GM12878 (cell line): ENCODE data around the gene PMP22. TPM values are rescaled to one million over a fixed set of nuclear protein-coding genes. Genes with fewer than 3 reads are reported as not detected.

Experiments
- ATAC-seq: fragments of 200-7000 bp; cut with Tn5 transposase; 3 replicates; pipeline ENCODE4 v1.9.1; 2020; ENCODE audit warnings: mild to moderate bottlenecking, moderate library complexity
- BruUV-seq: library from RNA; stranded (reverse); fragments of 400-500 nt; replicated peaks from 2 replicates; lab custom pipeline; 2021; lab: Mats Ljungman, UMichigan
- CTCF ChIA-PET: fragments of 300-600 bp; sonication (Branson Sonifier 250); formaldehyde crosslinking; extraction: SDS; loops from one replicate; lab custom pipeline; 2021; ENCODE audit warnings: inconsistent platforms; lab: Yijun Ruan, JAX
- POLR2A ChIA-PET: fragments of 350-600 bp; formaldehyde crosslinking; extraction: SDS; loops from one replicate; lab custom pipeline; 2021; ENCODE audit warnings: inconsistent platforms; lab: Charles Lee
- RAD21 ChIA-PET: fragments of 300-600 bp; sonication (Branson Sonifier 250); formaldehyde crosslinking; loops from one replicate; lab custom pipeline; 2023; ENCODE audit warnings: antibody characterized with exemption; ENCODE audit not compliant: unreplicated experiment; lab: Charles Lee
- SMC1A ChIA-PET: fragments of 300-600 bp; sonication (Branson Sonifier 250); formaldehyde crosslinking; loops from one replicate; lab custom pipeline; 2023; ENCODE audit not compliant: unreplicated experiment, uncharacterized antibody; lab: Charles Lee
- DNase-seq: peaks from one replicate; pipeline ENCODE4 v3.0.0-alpha.2; 2011; ENCODE audit warnings: low read depth, low spot score
- FAIRE-seq: peaks from 3 replicates; lab custom pipeline; 2011; peaks lifted over from hg19 to GRCh38; lab: Jason Lieb, UNC
- H2AFZ ChIP-seq: 2 replicates; pipeline ENCODE4 v1.6.0; 2011; ENCODE audit warnings: low read depth, low read length, control low read depth; ENCODE audit not compliant: control insufficient read depth
- H3K27ac ChIP-seq: 2 replicates; pipeline ENCODE4 v1.5.1; 2011; ENCODE audit warnings: control low read depth; ENCODE audit not compliant: control insufficient read depth, insufficient read depth
- H3K27me3 ChIP-seq, 2 experiments: replicated peaks in 1 of 2; 2 replicates each; pipeline versions ENCODE4 v1.6.0 to v1.6.1; 2011; ENCODE audit warnings: low read length in 1 of 2; ENCODE audit not compliant: control insufficient read depth in 2 of 2, insufficient read depth in 2 of 2
- H3K36me3 ChIP-seq, 2 experiments: 2 replicates each; pipeline ENCODE4 v1.5.1; 2011; ENCODE audit warnings: low read length in 1 of 2; ENCODE audit not compliant: control insufficient read depth in 2 of 2, insufficient read depth in 2 of 2
- H3K4me1 ChIP-seq: 2 replicates; pipeline ENCODE4 v1.6.1; 2011; ENCODE audit warnings: mild to moderate bottlenecking, low read length, moderate library complexity, mixed read lengths; ENCODE audit not compliant: control insufficient read depth, insufficient read depth
- H3K4me2 ChIP-seq: 2 replicates; pipeline ENCODE4 v1.6.0; 2011; ENCODE audit warnings: control low read depth; ENCODE audit not compliant: control insufficient read depth, insufficient read depth
- H3K4me3 ChIP-seq: fragments of 200-600 bp; sonication (generic); 2 replicates; pipeline ENCODE4 v1.5.1; 2016
- H3K79me2 ChIP-seq: 2 replicates; pipeline ENCODE4 v1.6.0; 2011; ENCODE audit warnings: low read length; ENCODE audit not compliant: control insufficient read depth, insufficient read depth
- H3K9ac ChIP-seq: 2 replicates; pipeline ENCODE4 v1.8.0; 2011; ENCODE audit warnings: low read length, control low read depth, mixed read lengths; ENCODE audit not compliant: control insufficient read depth, insufficient read depth
- H3K9me3 ChIP-seq: replicated peaks from 3 replicates; pipeline ENCODE4 v1.5.1; 2011; ENCODE audit warnings: mild to moderate bottlenecking, low read length; ENCODE audit not compliant: control insufficient read depth, insufficient read depth
- H4K20me1 ChIP-seq: 2 replicates; pipeline ENCODE4 v1.6.0; 2011; ENCODE audit not compliant: control insufficient read depth, insufficient read depth
- BRCA1 ChIP-seq: IDR thresholded peaks from 2 replicates; pipeline ENCODE4 v1.6.1; 2011; ENCODE audit warnings: low read depth, low read length, improper control_type of control experiment
- GABPA ChIP-seq: IDR thresholded peaks from 2 replicates; pipeline ENCODE4 v1.6.1; 2014; ENCODE audit warnings: antibody characterized with exemption, low read depth, mild to moderate bottlenecking, inconsistent platforms
- KLF5 ChIP-seq: fragments of 450-650 bp; IDR thresholded peaks from 2 replicates; pipeline ENCODE4 v1.6.1; 2014; ENCODE audit warnings: mild to moderate bottlenecking; ENCODE audit not compliant: partially characterized antibody
- MEF2B ChIP-seq: fragments of 450-650 bp; IDR thresholded peaks from 2 replicates; pipeline ENCODE4 v1.6.1; 2018; ENCODE audit warnings: mild to moderate bottlenecking, moderate library complexity; ENCODE audit not compliant: partially characterized antibody, poor library complexity, severe bottlenecking
- POLR2A ChIP-seq: IDR thresholded peaks from 2 replicates; pipeline ENCODE4 v1.6.1; 2011; ENCODE audit warnings: low read depth, mild to moderate bottlenecking, low read length
- RB1 ChIP-seq: fragments of 450-650 bp; formaldehyde crosslinking; IDR thresholded peaks from 2 replicates; pipeline ENCODE4 v1.6.1; 2017; ENCODE audit warnings: mild to moderate bottlenecking, borderline replicate concordance
- RBBP5 ChIP-seq: fragments of 200-600 bp; sonication (generic); conservative IDR thresholded peaks from 2 replicates; pipeline ENCODE4 v1.6.1; 2016
- SMAD5 ChIP-seq: IDR thresholded peaks from 2 replicates; pipeline ENCODE4 v1.6.1; 2016; ENCODE audit warnings: antibody characterized with exemption, low read depth
- TCF12 ChIP-seq: IDR thresholded peaks from 2 replicates; pipeline ENCODE4 v1.6.1; 2011; ENCODE audit warnings: low read depth, mild to moderate bottlenecking, low read length
- ZNF24 ChIP-seq: fragments of 450-650 bp; IDR thresholded peaks from 2 replicates; pipeline ENCODE4 v1.6.1; 2017; ENCODE audit warnings: antibody characterized with exemption, mild to moderate bottlenecking
- WGBS: methylation state at CpG from one replicate; pipeline ENCODE4 v1.1.6; 2016; ENCODE audit warnings: low lambda C conversion rate; ENCODE audit not compliant: insufficient replicate concordance, insufficient coverage; ENCODE audit errors: missing lambda C conversion rate; 5-methylcytosine and 5-hydroxymethylcytosine counted together
- in situ Hi-C: fragments of 300-500 bp; cut with MboI; formaldehyde crosslinking; loops from 9 replicates; pipeline ENCODE4 v1.14.3; 2018; ENCODE audit warnings: mixed read lengths
- intact Hi-C: fragments of 100-400 bp; cut with micrococcal nuclease; formaldehyde crosslinking; loops from one replicate; pipeline ENCODE4 v1.14.2; 2022; ENCODE audit not compliant: unreplicated experiment
- polyA plus RNA-seq, 11 experiments: library from polyadenylated mRNA; depleted of rRNA in 4 of 11; unstranded in 6 of 11; stranded (reverse) in 5 of 11; fragments of >200 nt; fragmentation: Nextera tagmentation in 4 of 11; fragmentation: Illumina TruSeq in 1 of 11; extraction: Ambion mirVana in 4 of 11; extraction: Trizol in 1 of 11; gene quantifications; 1 replicate in 1 of 11; 2 replicates in 10 of 11; pipeline versions ENCODE4 v1.2.1 to v1.2.3, GENCODE V29; 2011 to 2016; ENCODE audit warnings: inconsistent platforms in 2 of 11, missing spikeins in 2 of 11, low read depth in 1 of 11
- total RNA-seq, 4 experiments: library from RNA; depleted of rRNA in 3 of 4; stranded (reverse); fragments of >200 nt in 3 of 4; fragmentation: Illumina TruSeq in 1 of 4; extraction: Trizol in 1 of 4; gene quantifications; 2 replicates each; pipeline versions ENCODE4 v1.2.1 to v1.2.3, GENCODE V29; 2013 to 2021
- TF ChIP-seq, protein P1 (sequence below): fragments of 150-350 bp; IDR thresholded peaks from 2 replicates; pipeline ENCODE4 v1.6.1; 2016; ENCODE audit warnings: low read depth, low read length
- TF ChIP-seq, protein P2 (sequence below): IDR thresholded peaks from 2 replicates; pipeline ENCODE4 v1.6.1; 2012; ENCODE audit warnings: low read depth, low read length, improper control_type of control experiment
- TF ChIP-seq, protein P3 (sequence below): fragments of 450-650 bp; IDR thresholded peaks from 2 replicates; pipeline ENCODE4 v1.6.1; 2017; ENCODE audit warnings: mild to moderate bottlenecking, moderate library complexity

The PMP22 gene
- total and polyA plus RNA-seq, 10 of the 15 experiments (the other 5 are each of a cell fraction or from before 2014, with no cell fraction given) = 0.59 TPM; not detected in 9

DNA sequence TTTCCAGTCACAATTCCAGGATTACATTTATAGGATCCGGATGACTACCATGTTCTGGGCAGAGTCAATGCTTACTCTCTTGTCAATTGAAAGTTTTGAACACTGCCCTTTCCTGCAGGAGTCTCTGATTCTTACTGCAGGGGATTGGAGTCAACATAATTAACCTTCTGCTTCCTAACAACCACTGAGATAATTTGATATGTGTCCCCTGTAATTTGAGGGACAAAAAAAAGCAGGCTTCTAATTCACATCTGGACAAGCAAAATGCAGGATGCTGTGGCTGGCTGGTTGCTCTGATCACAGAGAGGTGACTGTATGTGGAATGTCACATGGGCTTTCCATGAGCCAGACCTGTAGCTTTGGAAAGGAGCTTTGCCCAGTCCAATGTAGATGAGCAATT is 54.9 kb downstream of the PMP22 start:
- in situ Hi-C loops = no loop called here
- no peaks in the 10 kb centered on the region for H3K79me2 ChIP-seq
- DNase-seq = no peak
- no peaks in the 10 kb centered on the region for H3K36me3 ChIP-seq
- CTCF ChIA-PET = no interaction called here
- H4K20me1 ChIP-seq = no peaks in the 10 kb centered on the region
- no peak overlapping the region for H3K9ac ChIP-seq
- no peaks in the 10 kb centered on the region for H3K4me1 ChIP-seq
- TF ChIP-seq SMAD5 = no peak
- no peak for TF ChIP-seq KLF5
- no peak for TF ChIP-seq POLR2A
- no peak for TF ChIP-seq ZNF24
- TF ChIP-seq TCF12 = no peak
- TF ChIP-seq, protein P1, sequence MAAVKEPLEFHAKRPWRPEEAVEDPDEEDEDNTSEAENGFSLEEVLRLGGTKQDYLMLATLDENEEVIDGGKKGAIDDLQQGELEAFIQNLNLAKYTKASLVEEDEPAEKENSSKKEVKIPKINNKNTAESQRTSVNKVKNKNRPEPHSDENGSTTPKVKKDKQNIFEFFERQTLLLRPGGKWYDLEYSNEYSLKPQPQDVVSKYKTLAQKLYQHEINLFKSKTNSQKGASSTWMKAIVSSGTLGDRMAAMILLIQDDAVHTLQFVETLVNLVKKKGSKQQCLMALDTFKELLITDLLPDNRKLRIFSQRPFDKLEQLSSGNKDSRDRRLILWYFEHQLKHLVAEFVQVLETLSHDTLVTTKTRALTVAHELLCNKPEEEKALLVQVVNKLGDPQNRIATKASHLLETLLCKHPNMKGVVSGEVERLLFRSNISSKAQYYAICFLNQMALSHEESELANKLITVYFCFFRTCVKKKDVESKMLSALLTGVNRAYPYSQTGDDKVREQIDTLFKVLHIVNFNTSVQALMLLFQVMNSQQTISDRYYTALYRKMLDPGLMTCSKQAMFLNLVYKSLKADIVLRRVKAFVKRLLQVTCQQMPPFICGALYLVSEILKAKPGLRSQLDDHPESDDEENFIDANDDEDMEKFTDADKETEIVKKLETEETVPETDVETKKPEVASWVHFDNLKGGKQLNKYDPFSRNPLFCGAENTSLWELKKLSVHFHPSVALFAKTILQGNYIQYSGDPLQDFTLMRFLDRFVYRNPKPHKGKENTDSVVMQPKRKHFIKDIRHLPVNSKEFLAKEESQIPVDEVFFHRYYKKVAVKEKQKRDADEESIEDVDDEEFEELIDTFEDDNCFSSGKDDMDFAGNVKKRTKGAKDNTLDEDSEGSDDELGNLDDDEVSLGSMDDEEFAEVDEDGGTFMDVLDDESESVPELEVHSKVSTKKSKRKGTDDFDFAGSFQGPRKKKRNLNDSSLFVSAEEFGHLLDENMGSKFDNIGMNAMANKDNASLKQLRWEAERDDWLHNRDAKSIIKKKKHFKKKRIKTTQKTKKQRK = no peak
- TF ChIP-seq, protein P2, sequence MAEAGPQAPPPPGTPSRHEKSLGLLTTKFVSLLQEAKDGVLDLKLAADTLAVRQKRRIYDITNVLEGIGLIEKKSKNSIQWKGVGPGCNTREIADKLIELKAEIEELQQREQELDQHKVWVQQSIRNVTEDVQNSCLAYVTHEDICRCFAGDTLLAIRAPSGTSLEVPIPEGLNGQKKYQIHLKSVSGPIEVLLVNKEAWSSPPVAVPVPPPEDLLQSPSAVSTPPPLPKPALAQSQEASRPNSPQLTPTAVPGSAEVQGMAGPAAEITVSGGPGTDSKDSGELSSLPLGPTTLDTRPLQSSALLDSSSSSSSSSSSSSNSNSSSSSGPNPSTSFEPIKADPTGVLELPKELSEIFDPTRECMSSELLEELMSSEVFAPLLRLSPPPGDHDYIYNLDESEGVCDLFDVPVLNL = no peak
- TF ChIP-seq MEF2B = no peak
- TF ChIP-seq RBBP5 = no peak
- TF ChIP-seq GABPA = no peak
- no peak for TF ChIP-seq BRCA1
- TF ChIP-seq, protein P3, sequence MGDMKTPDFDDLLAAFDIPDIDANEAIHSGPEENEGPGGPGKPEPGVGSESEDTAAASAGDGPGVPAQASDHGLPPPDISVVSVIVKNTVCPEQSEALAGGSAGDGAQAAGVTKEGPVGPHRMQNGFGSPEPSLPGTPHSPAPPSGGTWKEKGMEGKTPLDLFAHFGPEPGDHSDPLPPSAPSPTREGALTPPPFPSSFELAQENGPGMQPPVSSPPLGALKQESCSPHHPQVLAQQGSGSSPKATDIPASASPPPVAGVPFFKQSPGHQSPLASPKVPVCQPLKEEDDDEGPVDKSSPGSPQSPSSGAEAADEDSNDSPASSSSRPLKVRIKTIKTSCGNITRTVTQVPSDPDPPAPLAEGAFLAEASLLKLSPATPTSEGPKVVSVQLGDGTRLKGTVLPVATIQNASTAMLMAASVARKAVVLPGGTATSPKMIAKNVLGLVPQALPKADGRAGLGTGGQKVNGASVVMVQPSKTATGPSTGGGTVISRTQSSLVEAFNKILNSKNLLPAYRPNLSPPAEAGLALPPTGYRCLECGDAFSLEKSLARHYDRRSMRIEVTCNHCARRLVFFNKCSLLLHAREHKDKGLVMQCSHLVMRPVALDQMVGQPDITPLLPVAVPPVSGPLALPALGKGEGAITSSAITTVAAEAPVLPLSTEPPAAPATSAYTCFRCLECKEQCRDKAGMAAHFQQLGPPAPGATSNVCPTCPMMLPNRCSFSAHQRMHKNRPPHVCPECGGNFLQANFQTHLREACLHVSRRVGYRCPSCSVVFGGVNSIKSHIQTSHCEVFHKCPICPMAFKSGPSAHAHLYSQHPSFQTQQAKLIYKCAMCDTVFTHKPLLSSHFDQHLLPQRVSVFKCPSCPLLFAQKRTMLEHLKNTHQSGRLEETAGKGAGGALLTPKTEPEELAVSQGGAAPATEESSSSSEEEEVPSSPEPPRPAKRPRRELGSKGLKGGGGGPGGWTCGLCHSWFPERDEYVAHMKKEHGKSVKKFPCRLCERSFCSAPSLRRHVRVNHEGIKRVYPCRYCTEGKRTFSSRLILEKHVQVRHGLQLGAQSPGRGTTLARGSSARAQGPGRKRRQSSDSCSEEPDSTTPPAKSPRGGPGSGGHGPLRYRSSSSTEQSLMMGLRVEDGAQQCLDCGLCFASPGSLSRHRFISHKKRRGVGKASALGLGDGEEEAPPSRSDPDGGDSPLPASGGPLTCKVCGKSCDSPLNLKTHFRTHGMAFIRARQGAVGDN = no peak
- no peak for TF ChIP-seq RB1
- H3K27me3 ChIP-seq = no peaks in the 10 kb centered on the region
- H3K4me3 ChIP-seq = no peak overlapping the region
- WGBS = 0% methylated on average over 1 of the region's 1 CpG
- H3K9me3 ChIP-seq = no peaks in the 10 kb centered on the region
- no TSS peak for BruUV-seq
- FAIRE-seq = no peak
- no peak for ATAC-seq
- no peak overlapping the region for H2AFZ ChIP-seq
- SMC1A ChIA-PET = no interaction called here
- intact Hi-C loops = no loop called here
- POLR2A ChIA-PET = no interaction called here
- RAD21 ChIA-PET = interaction anchor here (0.7 kb wide), 1 partner anchor 10 kb away, joined by 3 read pairs; no protein-coding TSS in a partner anchor
- H3K4me2 ChIP-seq = no peak overlapping the region
- no peak overlapping the region for H3K27ac ChIP-seq
